GM23248 (cell line): ENCODE results near the gene NUP153. TPM values are rescaled to one million over a fixed set of nuclear protein-coding genes. Genes with fewer than 3 reads are reported as not detected.

ENCODE experiments used
- DNase-seq: peaks from one replicate; pipeline ENCODE4 v3.0.0-alpha.2; 2015
- H2AFZ ChIP-seq: fragments of 200-600 bp; sonication (generic); 2 replicates; pipeline ENCODE4 v1.6.1; 2016; ENCODE audit warnings: antibody characterized with exemption
- H3F3A ChIP-seq: fragments of 200-600 bp; sonication (generic); 2 replicates; pipeline ENCODE4 v1.6.1; 2016; ENCODE audit warnings: mild to moderate bottlenecking, antibody characterized with exemption, mixed run types; ENCODE audit not compliant: insufficient read depth
- H3K27ac ChIP-seq: fragments of 200-600 bp; sonication (generic); 2 replicates; pipeline ENCODE4 v1.5.1; 2016; ENCODE audit warnings: mild to moderate bottlenecking
- H3K27me3 ChIP-seq: fragments of 200-600 bp; sonication (generic); replicated peaks from 2 replicates; pipeline ENCODE4 v1.6.1; 2016; ENCODE audit warnings: mild to moderate bottlenecking; ENCODE audit not compliant: insufficient read depth
- H3K36me3 ChIP-seq: fragments of 200-600 bp; sonication (generic); 2 replicates; pipeline ENCODE4 v1.6.1; 2016; ENCODE audit warnings: low read depth, mild to moderate bottlenecking
- H3K4me1 ChIP-seq: fragments of 200-600 bp; sonication (generic); 2 replicates; pipeline ENCODE4 v1.6.1; 2016; ENCODE audit warnings: mild to moderate bottlenecking; ENCODE audit not compliant: insufficient read depth
- H3K4me2 ChIP-seq: fragments of 200-600 bp; sonication (generic); one replicate; pipeline ENCODE4 v1.6.1; 2016; ENCODE audit warnings: mild to moderate bottlenecking; ENCODE audit not compliant: unreplicated experiment
- H3K4me3 ChIP-seq: fragments of 200-600 bp; sonication (generic); 2 replicates; pipeline ENCODE4 v1.5.1; 2016; ENCODE audit warnings: mild to moderate bottlenecking
- H3K79me2 ChIP-seq: fragments of 200-600 bp; sonication (generic); 2 replicates; pipeline ENCODE4 v1.6.1; 2016; ENCODE audit warnings: mild to moderate bottlenecking; ENCODE audit not compliant: insufficient read depth
- H3K9ac ChIP-seq: fragments of 200-600 bp; sonication (generic); 2 replicates; pipeline ENCODE4 v1.6.1; 2016; ENCODE audit warnings: mild to moderate bottlenecking
- H3K9me2 ChIP-seq: fragments of 200-600 bp; sonication (generic); 2 replicates; pipeline ENCODE4 v1.6.1; 2016; ENCODE audit warnings: mixed run types, mild to moderate bottlenecking, moderate library complexity; ENCODE audit not compliant: insufficient read depth
- H3K9me3 ChIP-seq: fragments of 200-600 bp; sonication (generic); one replicate; pipeline ENCODE4 v1.6.1; 2017; ENCODE audit warnings: low read depth
- H4K20me1 ChIP-seq: fragments of 200-600 bp; sonication (generic); 2 replicates; pipeline ENCODE4 v1.6.0; 2016; ENCODE audit not compliant: insufficient read depth
- EZH2 ChIP-seq: fragments of 200-600 bp; sonication (generic); IDR thresholded peaks from 2 replicates; pipeline ENCODE4 v1.6.1; 2018; ENCODE audit warnings: antibody characterized with exemption, mild to moderate bottlenecking; ENCODE audit not compliant: insufficient read depth, poor library complexity, severe bottlenecking
- EZH2phosphoT487 ChIP-seq: fragments of 200-600 bp; sonication (generic); IDR thresholded peaks from 2 replicates; pipeline ENCODE4 v1.6.1; 2018; ENCODE audit warnings: antibody characterized with exemption, moderate library complexity, mild to moderate bottlenecking, low read depth; ENCODE audit not compliant: insufficient read depth
- WGBS, 2 experiments: methylation state at CpG; one replicate each; pipeline ENCODE4 v1.1.6; 2015 to 2017; ENCODE audit warnings: low lambda C conversion rate in 2 of 2, low coverage in 1 of 2; ENCODE audit errors: missing lambda C conversion rate in 2 of 2; 5-methylcytosine and 5-hydroxymethylcytosine counted together
- in situ Hi-C: fragments of 300-500 bp; cut with MboI; formaldehyde crosslinking; loops from 2 replicates; pipeline ENCODE4 v1.15.0; 2020
- polyA plus RNA-seq: library from polyadenylated mRNA; unstranded; fragments of >200 nt; fragmentation: Nextera tagmentation; extraction: Ambion mirVana; gene quantifications from 2 replicates; pipeline ENCODE4 v1.2.1, GENCODE V29; 2016
- total RNA-seq: library from RNA; depleted of rRNA; stranded (reverse); fragments of >200 nt; shearing (Covaris generic); gene quantifications from 2 replicates; pipeline ENCODE4 v1.2.3, GENCODE V29; 2014

Gene NUP153
- total and polyA plus RNA-seq, 2 experiments from 2014 or later: 12.6 to 25.3 TPM

- Histone ChIP-seq H3F3A (no peaks in the 10 kb centered on the region), H3K79me2 (peaks cover 99% of the 10 kb centered on the region), H3K27me3 (no peaks in the 10 kb centered on the region), H3K9me2 (no peaks in the 10 kb centered on the region), H3K27ac (no peak overlapping the region), H4K20me1 (no peaks in the 10 kb centered on the region), H2AFZ (no peak overlapping the region), H3K9ac (no peak overlapping the region), H3K4me1 (no peaks in the 10 kb centered on the region), H3K4me2 (no peak overlapping the region), H3K4me3 (no peak overlapping the region), H3K36me3 (peaks cover 61% of the 10 kb centered on the region), H3K9me3 (no peaks in the 10 kb centered on the region)
- 96 to 97% methylated on average over 4 of the region's 4 CpGs for WGBS, 2 experiments
- in situ Hi-C loops: no loop called here
- DNase-seq: no peak
- no peak for TF ChIP-seq EZH2
- TF ChIP-seq EZH2phosphoT487: no peak
Measured at GRCh38 chr6:17673543-17674254, 33.0 kb downstream of the NUP153 start.

GRCh38 chr6:17672064-17672718 is 34.5 kb downstream of the NUP153 start:
- no peaks in the 10 kb centered on the region for H3K9me2 ChIP-seq
- peaks cover 98% of the 10 kb centered on the region for H3K79me2 ChIP-seq
- no peak overlapping the region for H3K4me3 ChIP-seq
- in situ Hi-C loops: no loop called here
- H3K4me2 ChIP-seq: no peak overlapping the region
- H2AFZ ChIP-seq: no peak overlapping the region
- no peak overlapping the region for H3K27ac ChIP-seq
- TF ChIP-seq EZH2phosphoT487 (no peak), EZH2 (no peak)
- DNase-seq: no peak
- H3K27me3 ChIP-seq: no peaks in the 10 kb centered on the region
- H3K36me3 ChIP-seq: peaks cover 73% of the 10 kb centered on the region
- H3F3A ChIP-seq: no peaks in the 10 kb centered on the region
- H3K4me1 ChIP-seq: no peaks in the 10 kb centered on the region
- no peaks in the 10 kb centered on the region for H4K20me1 ChIP-seq
- no peak overlapping the region for H3K9ac ChIP-seq
- WGBS, 2 experiments: 96 to 98% methylated on average over 7 of the region's 7 CpGs
- no peaks in the 10 kb centered on the region for H3K9me3 ChIP-seq

GRCh38 chr6:17666646-17667045 is 40.1 kb downstream of the NUP153 start:
- H3K4me3 ChIP-seq: no peak overlapping the region
- H3K79me2 ChIP-seq: peaks cover 93% of the 10 kb centered on the region
- TF ChIP-seq EZH2 (no peak), EZH2phosphoT487 (no peak)
- peaks cover 6% of the 10 kb centered on the region; the same call in 1 of the 2 replicates for H3F3A ChIP-seq
- no peaks in the 10 kb centered on the region for H3K4me1 ChIP-seq
- no peak overlapping the region for H2AFZ ChIP-seq
- H3K9me2 ChIP-seq: no peaks in the 10 kb centered on the region
- H3K27me3 ChIP-seq: no peaks in the 10 kb centered on the region
- peaks cover 72% of the 10 kb centered on the region for H3K36me3 ChIP-seq
- H3K27ac ChIP-seq: no peak overlapping the region
- H4K20me1 ChIP-seq: no peaks in the 10 kb centered on the region
- no peaks in the 10 kb centered on the region for H3K9me3 ChIP-seq
- no peak overlapping the region for H3K4me2 ChIP-seq
- no peak for DNase-seq
- 96 to 97% methylated on average over 1 of the region's 1 CpG for WGBS, 2 experiments
- H3K9ac ChIP-seq: no peak overlapping the region
- in situ Hi-C loops: no loop called here

- TF ChIP-seq EZH2: no peak
- no peak for TF ChIP-seq EZH2phosphoT487
- H3K4me3 ChIP-seq: no peak overlapping the region
- no peaks in the 10 kb centered on the region for H3K27me3 ChIP-seq
- no peak for DNase-seq
- no peaks in the 10 kb centered on the region for H3K4me1 ChIP-seq
- no peak overlapping the region for H3K9ac ChIP-seq
- no peak overlapping the region for H3K27ac ChIP-seq
- in situ Hi-C loops: no loop called here
- no peak overlapping the region for H2AFZ ChIP-seq
- peaks cover 71% of the 10 kb centered on the region for H3K36me3 ChIP-seq
- H3F3A ChIP-seq: peaks cover 6% of the 10 kb centered on the region; the same call in 1 of the 2 replicates
- WGBS, 2 experiments: 96 to 98% methylated on average over 1 of the region's 1 CpG
- no peak overlapping the region for H3K4me2 ChIP-seq
- no peaks in the 10 kb centered on the region for H4K20me1 ChIP-seq
- no peaks in the 10 kb centered on the region for H3K9me3 ChIP-seq
- peaks cover 90% of the 10 kb centered on the region for H3K79me2 ChIP-seq
- H3K9me2 ChIP-seq: no peaks in the 10 kb centered on the region
Measured at GRCh38 chr6:17665132-17665531, 41.6 kb downstream of the NUP153 start.
